ENCODE measurements around the gene NAALADL2. TPM values are rescaled to one million over a fixed set of nuclear protein-coding genes. Genes with fewer than 3 reads are reported as not detected.

The NAALADL2 gene
- total and polyA plus RNA-seq, 2 of the 4 experiments (the other 2 are of a cell fraction) = 3.8 to 19.2 TPM

GRCh38 chr3:175346573-175347356, 487.6 kb downstream of the NAALADL2 start:
- H3K79me1 ChIP-seq (ENCODE audit: low read depth in 1 of 2, low read length in 2 of 2) = no peaks in the 10 kb centered on the region
- no peak overlapping the region for H3K56ac ChIP-seq (ENCODE audit: extremely low read depth, insufficient read depth, low read length)
- ChIA-PET POLR2A (ENCODE audit: unreplicated experiment) (no interaction called here), CTCF (interaction anchor here (1.3 kb wide), 1 partner anchor 10 kb away, joined by 4 read pairs; no protein-coding TSS in a partner anchor)
- H3K4me2 ChIP-seq (ENCODE audit: low read depth, low read length) = no peak overlapping the region
- H3K27me3 ChIP-seq (ENCODE audit: control insufficient read depth, insufficient read depth, low read length) = no peaks in the 10 kb centered on the region
- H3K4me3 ChIP-seq (ENCODE audit: insufficient read depth, low read depth, low read length) = no peak overlapping the region
- H3K9me1 ChIP-seq (ENCODE audit: insufficient read depth, low read length) = no peaks in the 10 kb centered on the region; the same call in 1 of the 2 replicates
- H2AK5ac ChIP-seq (ENCODE audit: low read depth, low read length) = no peak overlapping the region
- no peak overlapping the region for H4K5ac ChIP-seq (ENCODE audit: low read depth, low read length)
- H3K4ac ChIP-seq (ENCODE audit: low read depth, low read length) = no peak overlapping the region
- peak overlapping the region; percentile 43; the same call in 1 of the 2 replicates for H2BK20ac ChIP-seq (ENCODE audit: low read depth, low read length)
- dilution Hi-C loops (cut with HindIII; ENCODE audit: low sequenced_read_pairs, unreplicated experiment) = no loop called here
- no peaks in the 10 kb centered on the region for H4K20me1 ChIP-seq (ENCODE audit: insufficient read depth, low read length)
- no peak overlapping the region for H3K9ac ChIP-seq (ENCODE audit: low read depth, low read length)
- intact Hi-C loops (cut with micrococcal nuclease) = no loop called here
- H3K23ac ChIP-seq (ENCODE audit: low read depth, low read length) = no peak overlapping the region
- H3K18ac ChIP-seq (ENCODE audit: low read depth, low read length) = no peak overlapping the region
- H3K36me3 ChIP-seq (ENCODE audit: control insufficient read depth, insufficient read depth, low read length) = no peaks in the 10 kb centered on the region
- H3K14ac ChIP-seq (replicated peaks; ENCODE audit: low read depth, low read length) = no peak overlapping the region
- no TSS peak for BruUV-seq (replicated peaks)
- no peak overlapping the region for H2AFZ ChIP-seq (replicated peaks; ENCODE audit: low read length, poor library complexity)
- no peak overlapping the region for H2AK9ac ChIP-seq (replicated peaks; ENCODE audit: low read depth, low read length, poor library complexity)
- H3K4me1 ChIP-seq (ENCODE audit: control insufficient read depth, insufficient read depth, low read length) = no peaks in the 10 kb centered on the region
- peak overlapping the region in 1 of 2 experiments; percentile 36; a peak in 1 of 4 replicates for H4K8ac ChIP-seq (ENCODE audit: low read depth in 2 of 2, low read length in 2 of 2)
- H2BK5ac ChIP-seq (ENCODE audit: low read depth, low read length, poor library complexity, severe bottlenecking) = no peak overlapping the region
- peak; percentile 95 for DNase-seq
- no peak overlapping the region for H2BK15ac ChIP-seq (ENCODE audit: low read depth, low read length)
- no peak overlapping the region for H3K27ac ChIP-seq (ENCODE audit: insufficient read depth, low read length)
- ATAC-seq (ENCODE audit: low read depth) = peak; percentile 98
- H4K91ac ChIP-seq (ENCODE audit: insufficient read depth, low read depth, low read length) = no peak overlapping the region
- H2BK120ac ChIP-seq (ENCODE audit: low read depth, low read length) = peak overlapping the region; percentile 29; the same call in 1 of the 2 replicates
- no peaks in the 10 kb centered on the region for H3K9me3 ChIP-seq (ENCODE audit: control insufficient read depth, insufficient read depth, low read length)
- 0% methylated on average over 2 of the region's 8 CpGs; no CpG with 5 or more reads in 1 of the 2 experiments for WGBS, 2 experiments (ENCODE audit: extremely low coverage in 2 of 2, insufficient read length in 1 of 2)
- in situ Hi-C loops (cut with MboI; ENCODE audit: low sequenced_read_pairs) = no loop called here
- TF ChIP-seq BHLHE40 (IDR thresholded peaks at IDR 0.05; ENCODE audit: low read depth, low read length) (0 out of 2 replicates have a peak, but pooled peaks have one; percentile 17), RAD21 (IDR thresholded peaks at IDR 0.05; ENCODE audit: low read length) (peak; percentile 8; the same call in 1 of the 2 replicates), SMC3 (IDR thresholded peaks at IDR 0.05; ENCODE audit: low read depth, low read length) (no peak), CEBPB (IDR thresholded peaks at IDR 0.05; ENCODE audit: low read depth, low read length) (no peak), ELK1 (IDR thresholded peaks at IDR 0.05; ENCODE audit: borderline replicate concordance, low read depth, low read length) (no peak), MAFK (IDR thresholded peaks at IDR 0.05; ENCODE audit: low read depth, low read length) (peak; percentile 87), RFX5 (IDR thresholded peaks at IDR 0.05; ENCODE audit: low read depth, low read length) (no peak), CTCF (conservative IDR thresholded peaks at IDR 0.05; ENCODE audit: low read depth, low read length) (no peak), USF2 (IDR thresholded peaks at IDR 0.05; ENCODE audit: low read depth, low read length) (no peak), POLR2A (IDR thresholded peaks at IDR 0.05; ENCODE audit: low read depth, low read length) (no peak), CHD1 (IDR thresholded peaks at IDR 0.05; ENCODE audit: low read depth, low read length) (no peak), FOS (IDR thresholded peaks at IDR 0.05; ENCODE audit: low read depth, low read length) (no peak), RCOR1 (IDR thresholded peaks at IDR 0.05; ENCODE audit: insufficient replicate concordance, low read length) (no peak), MAZ (IDR thresholded peaks at IDR 0.05; ENCODE audit: borderline replicate concordance, low read depth, low read length) (no peak), NFE2L2 (IDR thresholded peaks at IDR 0.05; ENCODE audit: low read depth, low read length) (no peak)

Measured in IMR-90 (cell line).